IPS DF 4.7 (cell line): Measurements from ENCODE around the gene C4orf36.
"Not testable (repeated sequence)": the region's sequence is repeated elsewhere in the genome, so short reads cannot be mapped to it uniquely, and the experiment has no call there.

Source experiments
- DNase-seq: peaks from one replicate; pipeline ENCODE4 v3.0.0-alpha.2; 2013; ENCODE audit warnings: low spot score; ENCODE audit errors: extremely low read depth

Gene C4orf36

DNA sequence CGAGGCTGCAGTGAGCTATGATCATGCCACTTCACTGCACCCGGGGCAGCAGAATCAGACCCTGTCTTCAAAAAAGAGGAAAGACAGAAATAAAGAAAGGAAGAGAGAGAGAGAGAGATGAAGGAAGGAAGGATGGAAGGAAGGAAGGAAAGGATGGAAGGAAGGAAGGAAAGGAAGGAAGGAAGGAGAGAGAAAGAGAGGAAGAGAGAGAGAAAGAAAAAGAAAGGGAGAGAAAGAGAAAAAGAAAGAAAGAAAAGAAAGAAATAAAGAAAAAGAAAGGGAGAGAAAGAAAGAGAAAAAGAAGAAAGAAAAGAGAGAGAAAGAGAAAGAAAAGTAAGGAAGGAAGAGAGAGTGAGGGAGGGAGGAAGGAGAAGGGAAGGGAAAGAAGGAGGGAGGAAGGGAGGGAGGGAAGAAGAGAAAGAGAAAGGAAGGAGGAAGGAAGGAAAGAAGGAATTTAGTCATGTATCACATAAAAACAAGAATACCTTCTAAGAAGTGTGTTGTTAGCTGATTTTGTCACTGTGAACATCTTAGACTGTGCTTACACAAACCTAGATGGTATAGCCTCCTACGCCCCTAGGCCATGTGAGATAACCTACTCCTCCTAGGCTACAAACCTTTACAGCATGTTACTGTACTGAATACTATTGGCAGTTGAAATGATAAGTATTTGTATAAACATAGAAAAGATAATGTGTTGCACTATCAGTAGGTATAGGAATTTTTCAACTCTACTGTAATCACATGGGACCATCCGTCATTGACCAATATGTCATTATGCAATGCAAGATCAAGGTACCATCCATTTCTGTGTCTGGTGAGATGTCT is 25.2 kb upstream of the C4orf36 start:
- no peak for DNase-seq

DNA sequence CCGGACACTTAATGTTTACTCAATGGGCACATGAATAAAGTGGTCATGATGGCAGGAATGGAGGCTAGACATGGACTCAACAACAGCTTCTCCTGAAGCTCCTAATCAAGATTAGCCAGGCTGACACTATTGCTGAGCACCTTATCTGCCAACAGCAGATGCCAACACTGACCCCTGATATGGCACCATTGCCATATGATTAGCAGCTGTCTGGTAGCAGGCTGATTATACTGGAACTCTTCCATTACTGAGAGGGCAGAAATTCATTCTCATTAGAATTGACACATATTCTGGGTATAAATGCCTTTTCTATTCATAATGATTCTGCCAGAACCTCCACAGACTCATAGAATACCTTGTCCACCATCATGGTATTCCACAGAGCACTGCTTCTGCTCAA is 24.2 kb upstream of the C4orf36 start:
- DNase-seq: no peak

DNA sequence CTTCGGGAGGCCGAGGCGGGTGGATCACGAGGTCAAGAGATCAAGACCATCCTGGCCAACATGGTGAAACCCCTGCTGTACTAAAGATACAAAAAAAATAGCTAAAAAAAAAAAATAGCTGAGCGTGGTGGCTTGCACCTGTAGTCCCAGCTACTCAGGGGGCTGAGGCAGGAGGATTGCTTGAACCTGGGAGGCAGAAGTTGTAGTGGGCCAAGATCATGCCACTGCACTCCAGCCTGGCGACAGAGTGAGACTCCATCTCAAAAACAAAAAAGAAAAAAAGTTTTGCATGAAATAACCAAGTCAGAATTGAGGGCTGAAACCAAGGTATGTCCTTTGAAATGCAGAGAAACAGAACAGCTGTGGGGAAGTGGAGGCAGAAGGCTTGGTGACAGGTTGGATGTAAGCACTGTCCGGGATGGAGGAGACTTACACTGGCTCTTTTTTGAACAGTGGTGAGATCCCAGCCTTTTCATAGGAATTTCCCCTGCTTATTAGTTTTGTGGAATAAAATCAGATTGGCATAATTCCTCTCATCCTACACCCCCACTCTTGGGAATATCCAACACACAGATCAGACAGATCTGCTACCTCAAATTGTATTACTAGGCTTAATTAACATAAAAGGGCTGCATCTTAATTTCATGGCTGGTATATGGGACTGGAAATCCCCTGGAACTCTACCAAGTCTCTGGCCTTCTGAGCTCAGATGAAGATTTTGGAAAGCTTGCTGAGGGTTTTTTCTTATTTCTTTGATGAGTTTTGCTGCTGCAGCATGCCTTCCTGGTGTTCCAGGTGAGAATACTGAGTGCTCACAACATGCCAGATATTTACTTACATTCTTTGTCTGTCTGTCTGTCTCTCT is 18.8 kb upstream of the C4orf36 start:
- DNase-seq: no peak

DNA sequence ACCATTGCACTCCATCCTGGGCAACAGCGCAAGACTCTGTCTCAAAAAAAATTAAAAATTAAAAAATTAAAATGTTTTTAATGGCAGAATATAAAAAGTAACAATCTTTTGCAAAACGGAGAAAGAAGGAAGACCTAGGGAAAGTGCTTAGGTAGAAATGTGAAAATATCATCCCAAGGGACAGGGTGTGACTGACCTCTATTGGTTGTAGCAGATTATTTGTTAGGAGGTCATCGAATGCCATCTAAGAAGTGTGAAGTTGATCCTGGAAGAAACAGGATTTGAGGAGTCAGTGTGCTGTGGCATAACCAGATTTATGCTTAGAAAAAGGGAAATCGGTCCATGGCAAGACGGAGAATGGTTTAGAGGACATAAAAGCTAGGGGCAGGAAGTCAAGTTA is 18.1 kb upstream of the C4orf36 start:
- no peak for DNase-seq

DNA sequence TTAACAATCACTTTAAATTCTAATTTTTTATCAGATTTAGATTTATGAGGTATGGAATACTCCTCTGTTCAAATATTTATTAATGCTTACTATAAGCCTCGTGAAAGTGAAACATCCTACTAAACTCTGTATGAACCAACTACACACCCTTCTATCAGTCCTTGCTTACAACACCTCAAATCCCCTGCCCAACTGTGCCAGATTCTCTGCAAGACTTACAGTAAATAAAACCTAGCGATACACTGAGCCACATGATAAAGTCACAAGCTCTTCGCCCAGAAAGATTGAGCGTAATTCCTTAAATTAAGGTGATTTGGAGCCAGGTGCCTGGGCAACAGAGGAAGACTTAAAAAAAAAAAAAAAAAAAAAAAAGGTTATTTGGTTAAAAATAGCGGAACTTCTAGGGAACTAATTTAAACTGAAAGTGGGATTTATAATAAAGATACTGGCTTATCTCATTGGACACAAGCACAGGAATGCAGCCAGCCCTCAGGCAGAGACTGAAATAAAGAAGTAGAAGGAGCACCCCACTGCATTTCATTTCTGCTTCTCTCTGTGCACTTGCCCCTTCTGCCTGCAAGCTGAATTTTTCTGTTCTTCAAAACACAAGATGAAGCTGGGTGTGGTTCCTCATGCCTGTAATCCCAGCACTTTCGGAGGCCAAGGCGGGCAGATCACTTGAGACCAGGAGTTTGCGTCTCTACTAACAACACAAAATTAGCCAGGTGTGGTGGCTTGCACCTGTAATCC is 17.5 kb upstream of the C4orf36 start:
- no peak for DNase-seq

DNA sequence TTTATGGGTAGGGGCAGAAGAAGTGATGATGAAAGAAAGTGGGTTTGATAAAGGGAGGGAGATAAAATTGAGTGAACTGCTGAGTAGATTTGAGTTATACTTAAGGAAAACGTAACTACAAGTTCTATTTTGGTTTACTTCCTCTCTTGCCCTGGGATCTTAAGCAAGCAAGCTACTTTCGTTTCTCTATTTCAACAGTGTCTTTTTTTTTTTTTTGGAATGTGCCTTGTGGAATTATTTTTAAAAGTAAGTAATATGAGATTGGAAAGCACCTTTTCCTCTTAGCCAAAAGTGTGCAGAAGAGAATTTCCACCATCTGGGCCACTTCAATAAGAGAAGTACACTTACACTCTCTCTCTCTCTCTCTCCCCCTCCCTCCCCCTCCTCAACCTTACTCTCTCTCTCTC is 16.0 kb upstream of the C4orf36 start:
- DNase-seq: no peak

DNA sequence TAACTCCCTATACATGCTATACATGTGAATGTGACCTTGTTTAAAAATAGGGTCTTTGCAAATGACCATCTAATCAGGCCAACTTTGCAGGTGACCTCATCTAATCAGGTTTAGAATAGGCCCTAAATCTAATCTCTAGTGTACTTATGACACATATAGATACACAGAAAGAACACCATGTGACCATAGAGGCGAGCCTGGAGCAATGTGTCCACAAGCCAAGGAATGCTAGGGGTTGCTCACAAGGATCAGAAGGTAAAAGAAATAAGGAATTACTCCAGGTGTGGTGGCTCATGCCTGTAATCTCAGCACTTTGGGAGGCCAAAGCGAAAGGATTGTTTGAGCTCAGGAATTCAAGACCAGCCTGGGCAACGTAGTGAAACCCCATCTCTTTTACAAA is 9.6 kb upstream of the C4orf36 start:
- DNase-seq: no peak

DNA sequence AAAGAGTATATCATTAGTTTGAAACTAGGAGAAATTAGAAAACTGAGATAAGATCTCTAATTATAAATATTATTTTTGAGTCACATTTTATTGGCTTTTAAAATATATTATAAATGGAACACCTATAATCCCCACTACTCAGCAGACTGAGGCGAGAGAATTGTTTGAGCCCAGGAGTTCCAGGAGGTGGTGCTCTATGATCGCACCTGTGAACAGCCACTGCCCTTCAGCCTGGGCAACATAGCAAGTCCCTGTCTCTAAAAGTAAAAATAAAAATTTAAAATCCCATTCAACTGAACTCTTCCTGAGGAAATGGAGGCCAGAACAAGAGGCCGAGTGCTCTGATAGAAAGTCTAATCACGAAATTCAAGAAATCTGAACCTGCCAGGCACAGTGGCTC is 6.3 kb upstream of the C4orf36 start:
- no peak for DNase-seq

DNA sequence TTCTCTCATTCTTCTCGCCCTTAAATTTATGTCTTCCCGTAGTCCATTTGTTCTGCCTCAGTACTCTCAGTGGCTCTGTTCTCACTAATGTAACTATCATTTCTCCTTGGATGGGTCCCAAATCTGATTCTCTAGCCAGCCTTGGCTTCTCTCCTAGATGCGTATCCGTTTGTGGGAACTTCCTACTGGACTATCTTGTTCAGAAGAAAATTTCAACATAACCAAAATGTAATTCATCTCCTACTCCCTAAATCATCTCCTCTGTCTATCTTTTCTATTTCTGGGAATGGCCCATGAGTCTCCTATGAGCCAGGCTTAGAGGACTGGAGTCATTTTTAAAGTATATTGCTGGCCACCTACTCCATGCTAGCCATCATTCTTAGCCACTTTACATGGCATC is 4.4 kb upstream of the C4orf36 start:
- no peak for DNase-seq

DNA sequence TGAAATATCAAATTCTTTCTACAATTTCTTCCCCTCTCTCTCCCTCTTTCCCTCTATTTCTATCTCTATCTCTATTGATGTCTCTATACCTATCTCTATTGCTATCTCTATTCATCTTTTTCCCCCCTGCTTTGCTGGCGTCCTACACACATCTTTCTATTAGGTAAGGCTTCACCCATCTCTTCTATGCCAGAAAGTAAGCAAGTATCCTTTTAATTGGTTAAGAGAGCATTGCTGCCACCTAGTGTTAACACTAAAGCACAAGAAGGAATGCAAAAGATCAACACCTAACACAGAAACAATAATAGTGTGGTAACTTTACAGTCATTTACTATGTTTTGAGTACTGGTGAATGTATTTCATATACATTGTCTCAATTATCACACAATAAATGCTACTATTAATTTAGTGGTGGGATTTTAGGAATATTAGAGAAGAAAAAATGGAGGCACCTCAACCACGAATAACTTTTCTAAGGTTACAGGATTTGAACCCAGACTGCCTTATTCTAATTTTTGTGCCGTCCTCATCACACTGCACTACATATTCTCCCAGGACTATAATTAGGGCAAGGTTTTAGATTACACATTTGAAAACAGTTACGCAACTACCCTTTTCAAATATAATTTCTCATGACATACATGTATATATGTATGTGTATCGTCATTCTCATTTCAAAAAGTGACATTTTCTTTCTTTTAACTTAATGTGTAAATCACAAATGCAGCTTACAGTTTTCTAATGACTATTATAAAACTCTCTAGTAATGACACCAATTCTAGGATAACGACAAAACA is 3.7 kb upstream of the C4orf36 start:
- DNase-seq: no peak

DNA sequence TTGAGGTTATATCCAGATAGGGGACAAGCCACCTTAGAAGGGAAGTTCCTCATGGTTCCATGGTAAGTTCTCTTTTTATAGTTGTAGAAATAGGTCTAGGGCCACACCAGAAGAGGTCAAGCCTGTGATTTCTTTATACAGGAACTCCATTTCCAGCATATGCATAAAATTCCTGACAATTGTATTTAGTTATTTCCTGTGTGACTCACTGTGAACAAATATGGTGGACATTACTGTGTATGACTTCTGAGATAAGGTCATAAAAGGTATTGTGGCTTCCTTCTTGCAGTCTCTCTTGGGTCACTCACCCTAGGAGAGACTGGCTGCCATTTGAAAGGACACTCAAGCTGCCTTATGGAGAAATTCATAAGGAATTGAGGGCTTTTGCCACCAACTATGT is 2.2 kb upstream of the C4orf36 start:
- no peak for DNase-seq

DNA sequence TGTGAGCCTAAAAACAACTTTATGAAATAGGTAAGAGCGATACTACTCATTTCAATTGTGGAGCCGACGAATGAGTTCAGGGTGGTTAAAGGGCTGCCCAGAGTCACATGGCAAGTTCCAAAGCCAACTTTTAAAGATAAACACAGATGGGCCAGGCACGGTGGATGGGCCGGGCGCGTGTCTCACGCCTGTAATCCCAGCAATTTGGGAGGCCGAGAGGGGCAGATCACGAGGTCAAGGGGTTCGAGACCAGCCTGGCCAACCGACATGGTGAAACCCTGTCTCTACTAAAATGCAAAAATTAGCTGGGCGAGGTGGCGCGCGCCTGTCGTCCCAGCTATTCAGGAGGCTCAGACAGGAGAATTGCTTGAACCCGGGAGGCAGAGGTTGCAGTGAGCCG is 914 bp upstream of the C4orf36 start:
- DNase-seq: no peak

DNA sequence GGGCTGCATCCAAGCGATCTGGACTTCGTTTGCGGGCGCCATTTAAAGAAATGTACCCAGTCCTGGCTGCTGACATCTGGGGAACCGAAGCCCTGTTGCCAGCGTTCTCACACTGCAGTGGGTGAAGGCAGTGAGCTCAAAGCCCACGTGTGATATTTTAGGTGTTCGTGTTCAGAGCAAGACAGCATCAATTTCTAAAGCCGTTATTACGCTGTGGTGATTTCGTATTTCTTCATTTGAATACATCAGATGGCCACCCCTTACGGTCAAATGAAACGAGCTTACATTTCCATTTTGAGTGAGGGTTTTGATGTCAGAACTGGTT is 376 bp upstream of the C4orf36 start:
- DNase-seq: no peak

DNA sequence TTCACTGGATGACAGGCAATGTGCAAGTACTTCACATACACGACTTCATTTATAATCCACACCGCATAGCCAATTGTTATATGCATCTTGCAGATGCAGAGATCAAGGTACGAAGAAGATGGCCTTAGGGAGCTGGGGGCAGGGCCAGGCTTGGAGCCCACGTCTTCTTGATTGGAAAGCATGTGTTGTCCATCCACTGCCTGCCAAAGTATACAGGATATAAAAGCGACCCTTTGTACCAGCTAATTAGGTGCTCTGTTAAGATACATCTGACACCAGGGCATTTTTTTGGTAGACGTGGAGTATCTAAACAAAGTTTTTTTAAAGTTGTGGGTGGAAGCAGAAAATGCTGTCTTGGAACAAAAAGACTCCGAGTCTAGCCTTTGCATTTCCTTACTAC is 1.4 kb downstream of the C4orf36 start:
- no peak for DNase-seq

DNA sequence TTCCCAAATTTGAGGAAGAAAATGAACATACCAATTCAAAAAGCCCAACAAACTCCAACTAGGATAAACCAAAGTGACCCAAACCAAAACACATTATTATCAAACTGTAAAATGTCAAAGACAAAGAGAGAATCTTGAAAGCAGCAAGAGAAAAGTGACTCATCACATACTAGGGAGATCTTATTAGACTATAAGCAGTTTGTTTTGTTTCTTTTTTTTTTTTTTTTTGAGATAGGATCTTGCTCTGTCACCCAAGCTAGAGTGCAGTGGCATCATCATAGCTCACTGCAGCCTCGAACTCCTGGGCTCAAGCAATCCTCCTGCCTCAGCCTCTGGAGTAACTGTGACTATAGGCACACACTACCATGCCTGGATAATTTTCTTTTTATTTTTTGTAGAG is 12.6 kb downstream of the C4orf36 start:
- no peak for DNase-seq

DNA sequence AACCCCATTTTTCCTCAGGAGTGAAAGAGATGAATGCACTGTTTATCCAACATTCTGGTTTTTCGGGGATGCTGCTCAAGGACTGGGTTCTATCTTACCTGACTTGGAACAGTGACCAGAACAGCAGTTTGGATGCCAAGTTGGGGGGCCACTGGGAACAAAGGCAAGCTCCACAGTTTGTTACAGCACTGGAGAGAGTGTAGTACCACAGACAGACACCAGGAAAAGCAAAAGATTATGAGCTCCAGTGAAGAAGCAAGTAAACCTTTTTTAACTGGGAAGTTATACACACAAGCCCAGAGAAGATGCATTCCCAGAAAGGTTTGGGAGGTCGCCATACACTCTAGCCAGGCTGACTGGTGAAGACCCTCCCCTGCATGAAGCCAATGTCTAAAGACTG is 13.6 kb downstream of the C4orf36 start:
- DNase-seq: no peak

DNA sequence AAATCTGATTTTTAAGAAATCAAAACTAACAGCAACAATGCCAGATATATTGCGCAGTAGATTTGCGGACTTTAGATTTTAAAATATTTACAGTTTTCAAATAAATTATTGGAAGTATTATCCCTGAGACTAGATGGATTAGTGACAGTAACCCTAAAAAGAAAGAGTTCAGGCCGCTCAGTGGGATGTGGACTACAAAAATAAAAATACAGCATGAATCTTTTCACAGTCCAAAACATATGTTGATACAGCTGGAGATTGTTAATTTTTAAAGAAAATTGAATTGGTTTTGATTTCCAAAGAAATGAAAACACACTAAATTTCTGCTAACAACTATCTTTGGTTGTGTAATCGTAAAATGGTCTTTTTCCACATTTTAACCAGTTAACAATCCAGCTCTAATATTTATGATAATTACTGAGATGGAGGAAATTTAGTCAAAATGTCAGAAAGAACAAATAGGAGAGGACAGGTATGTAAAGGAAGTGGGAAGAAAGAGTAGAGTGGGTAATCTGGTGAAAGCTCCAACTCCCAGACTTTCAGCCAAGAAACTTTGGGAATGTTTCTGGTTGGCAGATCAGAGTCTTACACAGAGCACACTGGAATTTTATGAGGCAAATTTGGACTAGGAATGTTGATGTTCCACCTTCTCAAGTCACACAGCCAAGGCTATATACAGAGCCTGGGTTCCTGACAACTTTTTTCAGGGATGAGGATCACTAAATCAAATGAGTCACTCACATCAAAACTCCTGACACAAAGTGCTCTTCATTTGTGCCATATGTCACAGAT is 15.1 kb downstream of the C4orf36 start:
- no peak for DNase-seq

DNA sequence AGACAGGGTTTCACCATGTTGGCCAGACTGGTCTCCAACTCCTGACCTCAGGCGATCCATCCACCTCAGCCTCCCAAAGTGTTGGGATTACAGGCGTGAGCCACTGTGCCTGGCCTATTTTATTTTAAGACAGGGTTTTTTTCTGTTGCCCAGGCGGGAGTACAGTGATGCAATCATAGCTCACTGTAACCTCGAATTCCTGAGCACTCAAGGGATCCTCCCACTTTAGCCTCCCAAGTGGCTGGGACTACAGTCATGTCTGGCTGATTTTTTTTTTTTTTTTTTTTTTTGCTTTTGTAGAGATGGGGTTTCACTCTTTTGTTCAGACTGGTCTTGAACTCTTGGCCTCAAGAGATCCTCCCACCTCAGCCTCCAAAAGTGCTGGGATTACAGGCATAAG is 16.8 kb downstream of the C4orf36 start:
- DNase-seq: not testable (repeated sequence)

DNA sequence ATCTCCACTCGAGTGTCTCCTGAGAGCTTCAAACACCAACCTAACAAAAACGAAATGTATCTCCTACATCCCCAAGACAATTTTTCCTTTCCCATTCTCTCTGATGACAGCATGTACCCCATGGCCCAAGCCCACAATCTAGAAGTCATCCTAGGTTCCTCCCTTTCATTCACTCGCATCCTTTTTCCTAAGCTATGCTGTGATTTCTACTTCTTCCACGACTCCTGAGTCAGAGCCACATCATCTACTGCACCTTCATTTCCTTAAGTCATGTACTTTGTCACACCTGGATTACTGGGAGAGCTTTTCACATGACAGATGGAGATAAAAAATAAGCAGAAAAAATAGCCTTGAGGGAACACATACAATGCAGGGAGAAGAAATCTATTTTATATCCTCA is 20.1 kb downstream of the C4orf36 start:
- DNase-seq: no peak

DNA sequence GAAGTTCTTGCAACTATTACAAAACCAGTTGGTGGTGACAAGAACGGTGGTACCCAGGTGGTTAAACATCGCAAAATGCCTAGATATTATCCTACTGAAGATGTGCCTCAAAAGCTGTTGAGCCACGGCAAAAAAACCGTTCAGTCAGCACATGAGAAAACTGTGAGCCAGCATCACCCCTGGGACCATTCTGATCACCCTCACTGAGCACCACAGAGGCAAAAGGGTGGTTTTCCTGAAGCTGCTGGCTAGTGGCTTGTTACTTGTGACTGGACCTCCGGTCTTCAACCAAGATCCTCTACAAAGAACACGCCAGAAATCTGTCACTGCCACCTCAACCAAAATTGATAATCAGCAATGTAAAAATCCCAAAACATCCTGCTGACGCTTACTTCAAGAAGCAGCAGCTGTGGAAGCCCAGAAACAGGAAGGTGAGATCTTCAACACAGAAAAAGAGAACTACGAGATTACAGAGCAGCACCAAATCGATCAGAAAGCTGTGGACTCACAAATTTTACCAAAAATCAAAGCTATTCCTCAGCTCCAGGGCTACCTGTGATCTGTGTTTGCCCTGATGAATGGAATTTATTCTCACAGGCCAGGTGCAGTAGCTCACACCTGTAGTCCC is 21.7 kb downstream of the C4orf36 start:
- DNase-seq: no peak
